ENCODE data around the gene NPR2. TPM values are rescaled to one million over a fixed set of nuclear protein-coding genes. Genes with fewer than 3 reads are reported as not detected.

The NPR2 gene
- total RNA-seq (12.8 and 13.9 TPM in 2 replicates), polyA plus RNA-seq (12.2 and 14.4 TPM in 2 replicates)

- Histone ChIP-seq H3K36me3 (replicated peaks; ENCODE audit: insufficient read depth, low read depth) (no peaks in the 10 kb centered on the region), H3K79me2 (no peaks in the 10 kb centered on the region), H3K9me2 (replicated peaks; ENCODE audit: insufficient read depth) (no peaks in the 10 kb centered on the region), H3K27me3 (no peaks in the 10 kb centered on the region), H3K4me1 (ENCODE audit: insufficient read depth) (peaks cover 15% of the 10 kb centered on the region), H3K27ac (peak within 1 kb of the TSS; percentile 70), H4K20me1 (ENCODE audit: insufficient read depth, poor library complexity, severe bottlenecking) (no peaks in the 10 kb centered on the region), H3K4me2 (peak within 1 kb of the TSS; percentile 91), H2AFZ (peak within 1 kb of the TSS; percentile 66), H3K9me3 (ENCODE audit: low read depth) (no peaks in the 10 kb centered on the region), H3K4me3 (peak within 1 kb of the TSS; percentile 20)
- TF ChIP-seq CTCF (IDR thresholded peaks at IDR 0.05; ENCODE audit: poor library complexity) (no peak), EZH2phosphoT487 (IDR thresholded peaks at IDR 0.05; ENCODE audit: low read depth, severe bottlenecking, unreplicated experiment) (no peak), EZH2 (IDR thresholded peaks at IDR 0.05; ENCODE audit: borderline replicate concordance) (no peak)
- WGBS (ENCODE audit: low lambda C conversion rate, missing lambda C conversion rate), result 33% methylated on average over 2 of the region's 64 CpGs
- peak; percentile 71 for DNase-seq (ENCODE audit: low spot score)
These were observed at the start of gene NPR2 for GRCh38 chr9:35791297-35791921. TSS of gene NPR2 (plus strand) at chr9:35791591. CDS start at chr9:35792409, 818 bp downstream.

- H3K36me3 ChIP-seq (replicated peaks; ENCODE audit: insufficient read depth, low read depth), result no peaks in the 10 kb centered on the region
- no peak overlapping the region for H2AFZ ChIP-seq
- H3K27me3 ChIP-seq, result no peaks in the 10 kb centered on the region
- DNase-seq (ENCODE audit: low spot score), result no peak
- no peaks in the 10 kb centered on the region for H3K9me3 ChIP-seq (ENCODE audit: low read depth)
- H4K20me1 ChIP-seq (ENCODE audit: insufficient read depth, poor library complexity, severe bottlenecking), result peaks cover 9% of the 10 kb centered on the region
- H3K4me3 ChIP-seq, result no peak overlapping the region
- no peak for TF ChIP-seq EZH2phosphoT487 (IDR thresholded peaks at IDR 0.05; ENCODE audit: low read depth, severe bottlenecking, unreplicated experiment)
- TF ChIP-seq EZH2 (IDR thresholded peaks at IDR 0.05; ENCODE audit: borderline replicate concordance), result no peak
- no peak overlapping the region for H3K4me2 ChIP-seq
- peaks cover 36% of the 10 kb centered on the region for H3K79me2 ChIP-seq
- no peaks in the 10 kb centered on the region for H3K9me2 ChIP-seq (replicated peaks; ENCODE audit: insufficient read depth)
- H3K4me1 ChIP-seq (ENCODE audit: insufficient read depth), result peaks cover 10% of the 10 kb centered on the region
- WGBS (ENCODE audit: low lambda C conversion rate, missing lambda C conversion rate), result 89% methylated on average over 7 of the region's 7 CpGs
- no peak overlapping the region for H3K27ac ChIP-seq
These were observed 49.7 kb upstream of the NPR2 start for GRCh38 chr9:35741740-35742139.

GRCh38 chr9:35743452-35743851 is 47.9 kb upstream of the NPR2 start:
- Histone ChIP-seq H2AFZ (no peak overlapping the region), H3K4me3 (no peak overlapping the region), H3K4me2 (no peak overlapping the region), H3K4me1 (ENCODE audit: insufficient read depth) (peaks cover 13% of the 10 kb centered on the region), H3K9me2 (replicated peaks; ENCODE audit: insufficient read depth) (no peaks in the 10 kb centered on the region), H3K36me3 (replicated peaks; ENCODE audit: insufficient read depth, low read depth) (no peaks in the 10 kb centered on the region), H4K20me1 (ENCODE audit: insufficient read depth, poor library complexity, severe bottlenecking) (peaks cover 22% of the 10 kb centered on the region), H3K9me3 (ENCODE audit: low read depth) (no peaks in the 10 kb centered on the region), H3K27me3 (no peaks in the 10 kb centered on the region), H3K27ac (no peak overlapping the region), H3K79me2 (peaks cover 53% of the 10 kb centered on the region)
- no peak for DNase-seq (ENCODE audit: low spot score)
- TF ChIP-seq EZH2phosphoT487 (IDR thresholded peaks at IDR 0.05; ENCODE audit: low read depth, severe bottlenecking, unreplicated experiment) (no peak), EZH2 (IDR thresholded peaks at IDR 0.05; ENCODE audit: borderline replicate concordance) (no peak), CTCF (IDR thresholded peaks at IDR 0.05; ENCODE audit: poor library complexity) (no peak)
- WGBS (ENCODE audit: low lambda C conversion rate, missing lambda C conversion rate), result 78% methylated on average over 2 of the region's 2 CpGs

- Histone ChIP-seq H4K20me1 (ENCODE audit: insufficient read depth, poor library complexity, severe bottlenecking) (peaks cover 23% of the 10 kb centered on the region), H3K27me3 (no peaks in the 10 kb centered on the region), H3K79me2 (peaks cover 56% of the 10 kb centered on the region), H2AFZ (no peak overlapping the region), H3K27ac (no peak overlapping the region), H3K9me2 (replicated peaks; ENCODE audit: insufficient read depth) (no peaks in the 10 kb centered on the region), H3K9me3 (ENCODE audit: low read depth) (no peaks in the 10 kb centered on the region), H3K4me3 (no peak overlapping the region), H3K36me3 (replicated peaks; ENCODE audit: insufficient read depth, low read depth) (no peaks in the 10 kb centered on the region), H3K4me2 (no peak overlapping the region), H3K4me1 (ENCODE audit: insufficient read depth) (peaks cover 13% of the 10 kb centered on the region)
- no peak for DNase-seq (ENCODE audit: low spot score)
- no peak for TF ChIP-seq EZH2 (IDR thresholded peaks at IDR 0.05; ENCODE audit: borderline replicate concordance)
- no peak for TF ChIP-seq CTCF (IDR thresholded peaks at IDR 0.05; ENCODE audit: poor library complexity)
- WGBS (ENCODE audit: low lambda C conversion rate, missing lambda C conversion rate), result 82% methylated on average over 8 of the region's 8 CpGs
These were observed 47.4 kb upstream of the NPR2 start for GRCh38 chr9:35743880-35744518.

All from hepatocyte (in vitro differentiated cells).